Endodermal cell (in vitro differentiated cells): Measurements from ENCODE around the gene LRBA. TPM values are rescaled to one million over a fixed set of nuclear protein-coding genes. Genes with fewer than 3 reads are reported as not detected.

Source experiments
- DNase-seq: peaks from one replicate; pipeline ENCODE4 v3.0.0-alpha.2; 2017
- H3K27ac ChIP-seq: 2 replicates; pipeline ENCODE4 v1.5.1; 2013; ENCODE audit warnings: mild to moderate bottlenecking, low read depth, low read length, moderate library complexity
- H3K27me3 ChIP-seq: 2 replicates; pipeline ENCODE4 v1.6.1; 2013; ENCODE audit warnings: mild to moderate bottlenecking, low read length, moderate library complexity; ENCODE audit not compliant: insufficient read depth, control insufficient read depth, poor library complexity, severe bottlenecking
- H3K36me3 ChIP-seq: 2 replicates; pipeline ENCODE4 v1.7.0; 2013; ENCODE audit warnings: mild to moderate bottlenecking, low read length, moderate library complexity; ENCODE audit not compliant: control insufficient read depth, insufficient read depth
- H3K4me1 ChIP-seq: one replicate; pipeline ENCODE4 v1.7.0; 2013; ENCODE audit warnings: low read length; ENCODE audit not compliant: control insufficient read depth, insufficient read depth
- H3K4me3 ChIP-seq: 2 replicates; pipeline ENCODE4 v1.5.1; 2013; ENCODE audit warnings: mild to moderate bottlenecking, low read length, moderate library complexity
- H3K9ac ChIP-seq: 2 replicates; pipeline ENCODE4 v1.6.1; 2013; ENCODE audit warnings: mild to moderate bottlenecking, low read length, moderate library complexity; ENCODE audit not compliant: poor library complexity, severe bottlenecking; ENCODE audit errors: extremely low read depth
- H3K9me3 ChIP-seq: 2 replicates; pipeline ENCODE4 v1.6.1; 2013; ENCODE audit warnings: mild to moderate bottlenecking, low read length, moderate library complexity; ENCODE audit not compliant: control insufficient read depth
- H3K27ac Mint-ChIP-seq: 2 replicates; pipeline ENCODE4 v1.8.0; 2020; ENCODE audit warnings: mixed read lengths
- H3K27me3 Mint-ChIP-seq: 2 replicates; pipeline ENCODE4 v1.8.0; 2021; ENCODE audit warnings: mild to moderate bottlenecking, mixed read lengths; ENCODE audit not compliant: insufficient read depth
- H3K36me3 Mint-ChIP-seq: 2 replicates; pipeline ENCODE4 v1.8.0; 2020; ENCODE audit warnings: low read depth, mixed read lengths
- H3K4me1 Mint-ChIP-seq: 2 replicates; pipeline ENCODE4 v1.8.0; 2020; ENCODE audit warnings: mixed read lengths
- H3K4me3 Mint-ChIP-seq: 2 replicates; pipeline ENCODE4 v1.8.0; 2020; ENCODE audit warnings: mild to moderate bottlenecking, moderate library complexity, mixed read lengths
- H3K9me3 Mint-ChIP-seq: 2 replicates; pipeline ENCODE4 v1.8.0; 2020; ENCODE audit warnings: mild to moderate bottlenecking, mixed read lengths
- CTCF ChIP-seq: fragments of 200-600 bp; sonication (generic); conservative IDR thresholded peaks from 2 replicates; pipeline ENCODE4 v1.5.0; 2021; ENCODE audit warnings: antibody characterized with exemption, mild to moderate bottlenecking
- WGBS, 2 experiments: methylation state at CpG; one replicate each; pipeline versions ENCODE4 v1.1.5 to v1.1.7; 2013; ENCODE audit warnings: missing lambda C conversion rate in 2 of 2, mixed read lengths in 1 of 2; ENCODE audit not compliant: insufficient coverage in 1 of 2, insufficient read length in 1 of 2; 5-methylcytosine and 5-hydroxymethylcytosine counted together
- total RNA-seq, 2 donors: library from RNA; stranded (reverse); fragmentation: NEBNext Ultra II Directional in 1 of 2; extraction: Animal tissue kit (Norgen Biotek cat#: 25700) in 1 of 2; gene quantifications; 2 replicates in 1 of 2; 3 replicates in 1 of 2; pipeline ENCODE4 v1.2.1, GENCODE V29; 2021

LRBA gene
- total RNA-seq, 2 donors from 2014 or later = 77.3 to 95.9 TPM

GRCh38 chr4:150782311-150782710, 232.8 kb downstream of the LRBA start:
- H3K36me3 ChIP-seq = peaks cover 8% of the 10 kb centered on the region
- no peak overlapping the region for H3K4me3 Mint-ChIP-seq
- 93 to 94% methylated on average over 2 of the region's 2 CpGs for WGBS, 2 experiments
- no peak overlapping the region for H3K27ac ChIP-seq
- DNase-seq = no peak
- no peak overlapping the region for H3K4me3 ChIP-seq
- peaks cover 24% of the 10 kb centered on the region for H3K36me3 Mint-ChIP-seq
- H3K27ac Mint-ChIP-seq = no peak overlapping the region
- no peaks in the 10 kb centered on the region for H3K9me3 ChIP-seq
- H3K9ac ChIP-seq = no peak overlapping the region
- no peak for TF ChIP-seq CTCF
- no peaks in the 10 kb centered on the region for H3K27me3 ChIP-seq
- H3K4me1 ChIP-seq = peaks cover 3% of the 10 kb centered on the region
- H3K4me1 Mint-ChIP-seq = peaks cover 25% of the 10 kb centered on the region
- no peaks in the 10 kb centered on the region for H3K9me3 Mint-ChIP-seq
- no peaks in the 10 kb centered on the region for H3K27me3 Mint-ChIP-seq

GRCh38 chr4:150781191-150781590, 233.9 kb downstream of the LRBA start:
- Histone ChIP-seq H3K36me3 (peaks cover 8% of the 10 kb centered on the region), H3K4me1 (peaks cover 3% of the 10 kb centered on the region), H3K9ac (no peak overlapping the region), H3K27me3 (no peaks in the 10 kb centered on the region), H3K4me3 (no peak overlapping the region), H3K27ac (no peak overlapping the region), H3K9me3 (no peaks in the 10 kb centered on the region)
- TF ChIP-seq CTCF = no peak
- WGBS, 2 experiments = 92 to 98% methylated on average over 4 to 6 of the region's 6 CpGs
- DNase-seq = no peak
- no peaks in the 10 kb centered on the region for H3K27me3 Mint-ChIP-seq
- peaks cover 19% of the 10 kb centered on the region for H3K36me3 Mint-ChIP-seq
- no peak overlapping the region for H3K4me3 Mint-ChIP-seq
- H3K9me3 Mint-ChIP-seq = no peaks in the 10 kb centered on the region
- H3K4me1 Mint-ChIP-seq = peaks cover 25% of the 10 kb centered on the region
- H3K27ac Mint-ChIP-seq = no peak overlapping the region

GRCh38 chr4:150779707-150780106, 235.4 kb downstream of the LRBA start:
- Mint-ChIP-seq H3K36me3 (peaks cover 17% of the 10 kb centered on the region), H3K9me3 (no peaks in the 10 kb centered on the region), H3K4me3 (no peak overlapping the region), H3K27me3 (no peaks in the 10 kb centered on the region), H3K27ac (no peak overlapping the region), H3K4me1 (peaks cover 16% of the 10 kb centered on the region)
- DNase-seq = no peak
- Histone ChIP-seq H3K36me3 (peaks cover 8% of the 10 kb centered on the region), H3K27me3 (no peaks in the 10 kb centered on the region), H3K4me1 (peaks cover 5% of the 10 kb centered on the region), H3K9me3 (no peaks in the 10 kb centered on the region), H3K27ac (no peak overlapping the region), H3K9ac (no peak overlapping the region), H3K4me3 (no peak overlapping the region)
- no peak for TF ChIP-seq CTCF
- 96% methylated on average over 1 of the region's 1 CpG; no CpG with 5 or more reads in 1 of the 2 experiments for WGBS, 2 experiments
